22Rv1 (cell line): ENCODE results near the gene BMERB1.

Experiments used
- H3K27ac ChIP-seq: fragments of 450-650 bp; 2 replicates; pipeline ENCODE4 v1.5.1; 2017
- CTCF ChIP-seq: fragments of 450-650 bp; IDR thresholded peaks from 2 replicates; pipeline ENCODE4 v1.5.1; 2017; ENCODE audit warnings: mild to moderate bottlenecking
- ZFX ChIP-seq: fragments of 450-650 bp; IDR thresholded peaks from 2 replicates; pipeline ENCODE4 v1.6.1; 2017; ENCODE audit warnings: antibody characterized with exemption, borderline replicate concordance

Gene BMERB1

GRCh38 chr16:15597822-15598647, 163.6 kb downstream of the BMERB1 start:
- no peak for TF ChIP-seq CTCF
- no peak for TF ChIP-seq ZFX
- no peak overlapping the region for H3K27ac ChIP-seq

- no peak overlapping the region for H3K27ac ChIP-seq
Measured at GRCh38 chr16:15598648-15599190, 164.3 kb downstream of the BMERB1 start.

GRCh38 chr16:15599303-15600070, 165.1 kb downstream of the BMERB1 start:
- H3K27ac ChIP-seq = no peak overlapping the region
- no peak for TF ChIP-seq CTCF
- TF ChIP-seq ZFX = no peak

More at GRCh38 chr16:15598648-15599190, 164.3 kb downstream of the BMERB1 start:
- TF ChIP-seq ZFX (no peak), CTCF (no peak)

GRCh38 chr16:15601212-15601879, 167.0 kb downstream of the BMERB1 start:
- TF ChIP-seq CTCF (no peak), ZFX (no peak)
- H3K27ac ChIP-seq = no peak overlapping the region

- TF ChIP-seq ZFX (no peak), CTCF (no peak)
- H3K27ac ChIP-seq = no peak overlapping the region
Measured at GRCh38 chr16:15602285-15603044, 168.1 kb downstream of the BMERB1 start.

- no peak for TF ChIP-seq CTCF
- no peak overlapping the region for H3K27ac ChIP-seq
Measured at GRCh38 chr16:15604460-15605440, 170.4 kb downstream of the BMERB1 start.
